Smooth muscle cell of bladder (primary cell): ENCODE results near the gene PRSS57. TPM values are rescaled to one million over a fixed set of nuclear protein-coding genes. Genes with fewer than 3 reads are reported as not detected.

Experiments
- total RNA-seq: library from RNA; depleted of rRNA; stranded (reverse); fragments of >200 nt; gene quantifications from 2 replicates; pipeline ENCODE4 v1.2.3, GENCODE V29; 2014

PRSS57 gene
- not detected in 2 replicates for total RNA-seq

DNA sequence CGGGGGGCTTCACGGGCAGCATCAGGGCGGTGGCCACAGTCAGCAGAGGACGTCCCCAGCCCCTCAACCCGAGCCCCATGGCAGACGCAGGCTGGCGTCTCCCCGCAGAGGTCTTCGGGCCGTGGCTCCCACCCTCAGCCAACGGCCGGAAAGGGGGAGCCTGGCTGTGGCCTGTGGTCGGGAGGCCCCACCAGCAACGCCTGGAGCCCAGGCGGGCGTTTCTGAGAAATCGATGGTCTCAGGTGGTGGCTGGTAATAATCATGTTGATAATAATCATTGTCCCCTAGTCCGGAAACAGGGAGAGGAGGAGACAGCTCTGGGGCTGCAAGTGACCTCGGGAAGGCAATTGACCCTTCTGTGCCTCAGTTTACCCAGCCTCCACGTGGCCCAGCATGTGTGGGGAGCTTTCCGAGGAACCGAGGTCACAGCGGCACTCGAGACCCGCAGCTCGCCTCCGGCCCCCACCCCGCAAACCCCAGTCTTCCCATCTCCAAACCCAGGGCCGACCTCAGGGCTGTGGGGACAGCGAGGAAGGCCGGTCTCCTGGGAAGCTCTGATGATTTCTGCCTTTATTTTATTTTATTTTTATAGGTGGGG is at the start of gene PRSS57:
Gene PRSS57 (minus strand): TSS at position 101 of the 598 bp plus-strand sequence. CDS start 22 bp downstream, at position 79.

DNA sequence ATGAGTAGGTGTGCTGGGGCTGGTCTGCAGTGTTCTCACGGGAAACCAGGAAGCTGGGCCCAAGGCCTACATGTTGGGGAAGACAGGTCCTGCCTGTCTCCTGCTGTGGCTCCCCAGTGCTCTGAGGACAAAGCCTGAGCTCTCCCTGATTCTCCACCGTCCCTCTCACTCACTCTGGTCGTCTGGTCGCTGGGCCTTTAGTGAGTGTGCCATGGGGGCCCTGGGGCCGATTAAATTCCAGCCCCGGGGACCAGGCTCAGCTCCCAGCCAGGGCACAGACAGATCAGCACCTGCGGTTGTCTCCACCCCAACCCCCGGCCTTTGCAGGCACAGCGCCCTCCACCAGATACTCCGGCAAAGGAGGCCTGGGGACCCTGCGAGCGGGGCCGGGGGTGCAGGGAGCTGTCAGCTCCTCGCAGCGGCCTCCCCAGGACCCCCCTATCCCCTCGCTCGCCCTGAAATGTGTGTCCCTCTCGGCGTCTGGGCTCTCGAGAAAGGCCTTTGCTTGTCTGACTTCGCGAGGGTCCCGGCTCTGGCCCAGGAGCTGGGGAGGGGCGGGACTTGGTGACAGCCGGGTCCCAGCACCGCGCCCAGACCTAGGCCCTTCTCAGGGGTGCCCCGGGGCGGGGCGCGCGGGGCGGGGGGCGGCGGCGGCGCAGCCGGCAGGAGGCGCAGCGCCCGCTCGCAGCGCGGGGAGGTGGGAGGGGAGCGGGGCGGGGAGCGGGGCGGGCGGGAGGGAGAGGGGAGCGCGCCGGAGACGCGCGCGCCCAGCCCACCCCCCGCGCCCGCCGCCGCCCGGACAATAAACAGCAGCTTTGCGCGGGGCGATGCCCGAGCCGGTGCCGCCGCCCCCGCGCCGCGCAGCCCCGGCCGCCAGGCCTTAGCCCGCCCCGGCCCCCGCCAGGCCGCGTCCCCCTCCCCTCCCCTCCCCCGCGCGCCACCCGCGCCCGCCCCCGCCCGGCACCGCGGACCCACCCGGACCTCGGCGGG is 13.2 kb upstream of the PRSS57 start, which contains the start of gene PALM:
Gene PALM (plus strand): TSS at position 782 of the 990 bp plus-strand sequence. CDS start 212 bp downstream, outside the sequence.

DNA sequence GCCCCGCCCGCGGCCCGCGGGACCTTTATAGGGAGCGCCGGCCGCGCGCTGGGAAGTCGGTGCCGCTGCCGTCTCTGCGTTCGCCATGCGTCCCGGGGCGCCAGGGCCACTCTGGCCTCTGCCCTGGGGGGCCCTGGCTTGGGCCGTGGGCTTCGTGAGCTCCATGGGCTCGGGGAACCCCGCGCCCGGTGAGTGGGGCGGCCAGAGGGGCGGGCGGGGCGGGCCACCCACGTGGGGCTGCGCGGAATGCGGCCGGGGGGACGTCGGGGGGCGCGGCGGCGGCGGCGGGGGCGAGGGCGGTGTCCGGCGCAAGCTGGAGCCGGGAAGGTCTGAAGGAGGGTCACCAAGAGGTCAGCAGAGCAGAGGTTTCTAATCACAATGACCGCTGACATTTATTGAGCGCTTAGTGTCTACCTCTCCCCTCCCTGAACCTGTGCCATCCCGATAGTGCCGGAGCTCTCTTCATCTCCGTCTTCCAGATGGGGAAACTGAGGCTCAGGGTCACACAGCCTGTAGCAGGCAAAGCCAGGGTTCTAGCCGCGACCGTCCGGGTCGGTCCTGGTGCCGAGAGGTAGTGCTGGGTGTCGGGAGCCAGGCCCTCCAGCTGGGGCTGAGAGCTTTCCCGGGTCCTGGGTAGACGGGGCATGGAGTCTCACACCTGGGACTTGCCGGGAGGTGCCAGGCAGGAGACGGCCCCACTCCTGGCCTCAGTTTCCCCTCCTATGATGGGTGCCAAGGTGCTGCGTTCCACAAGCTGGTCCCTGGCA is 18.7 kb downstream of the PRSS57 start, which contains the start of gene FSTL3:
Gene FSTL3 (plus strand): TSS at position 54 of the 767 bp plus-strand sequence. CDS start 32 bp downstream, at position 86.

DNA sequence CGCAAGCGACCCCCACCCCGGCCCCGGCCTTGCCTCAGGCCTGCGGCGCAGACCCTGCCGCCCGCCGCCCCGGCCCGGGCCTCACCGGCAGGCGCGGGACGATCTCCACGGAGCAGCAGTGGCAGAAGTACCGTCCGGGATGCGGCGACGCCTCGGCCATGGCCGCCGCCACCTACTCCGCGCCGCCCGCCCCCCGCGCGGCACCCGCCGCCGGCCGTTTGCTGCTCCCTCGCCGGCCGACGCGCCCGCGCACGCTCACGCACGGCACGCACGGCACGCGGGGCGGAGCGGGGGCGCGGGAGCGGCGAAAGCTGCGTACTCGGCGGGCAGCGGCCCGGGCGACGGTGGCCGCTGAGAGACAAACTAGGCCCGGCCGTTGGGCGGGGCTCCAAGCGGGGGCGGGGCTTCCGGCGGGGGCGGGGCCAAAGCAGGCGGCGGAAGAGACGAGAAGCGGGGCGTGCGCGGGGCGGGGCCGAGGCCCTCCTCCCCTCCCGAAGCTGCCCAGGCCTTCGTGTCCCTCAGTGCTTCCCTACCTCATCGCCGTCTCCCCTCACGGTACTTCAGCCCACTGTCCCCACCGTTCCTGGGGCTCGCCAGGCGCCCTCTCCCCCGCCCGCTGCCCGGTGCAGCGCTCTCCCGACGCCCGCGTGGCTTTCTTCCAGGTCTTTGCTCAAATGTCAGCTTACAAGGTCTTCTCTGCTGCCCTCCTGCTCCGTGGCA is 32.1 kb downstream of the PRSS57 start, which contains the start of gene RNF126:
Gene RNF126 (minus strand): TSS at position 253 of the 720 bp plus-strand sequence. CDS start 93 bp downstream, at position 160.

DNA sequence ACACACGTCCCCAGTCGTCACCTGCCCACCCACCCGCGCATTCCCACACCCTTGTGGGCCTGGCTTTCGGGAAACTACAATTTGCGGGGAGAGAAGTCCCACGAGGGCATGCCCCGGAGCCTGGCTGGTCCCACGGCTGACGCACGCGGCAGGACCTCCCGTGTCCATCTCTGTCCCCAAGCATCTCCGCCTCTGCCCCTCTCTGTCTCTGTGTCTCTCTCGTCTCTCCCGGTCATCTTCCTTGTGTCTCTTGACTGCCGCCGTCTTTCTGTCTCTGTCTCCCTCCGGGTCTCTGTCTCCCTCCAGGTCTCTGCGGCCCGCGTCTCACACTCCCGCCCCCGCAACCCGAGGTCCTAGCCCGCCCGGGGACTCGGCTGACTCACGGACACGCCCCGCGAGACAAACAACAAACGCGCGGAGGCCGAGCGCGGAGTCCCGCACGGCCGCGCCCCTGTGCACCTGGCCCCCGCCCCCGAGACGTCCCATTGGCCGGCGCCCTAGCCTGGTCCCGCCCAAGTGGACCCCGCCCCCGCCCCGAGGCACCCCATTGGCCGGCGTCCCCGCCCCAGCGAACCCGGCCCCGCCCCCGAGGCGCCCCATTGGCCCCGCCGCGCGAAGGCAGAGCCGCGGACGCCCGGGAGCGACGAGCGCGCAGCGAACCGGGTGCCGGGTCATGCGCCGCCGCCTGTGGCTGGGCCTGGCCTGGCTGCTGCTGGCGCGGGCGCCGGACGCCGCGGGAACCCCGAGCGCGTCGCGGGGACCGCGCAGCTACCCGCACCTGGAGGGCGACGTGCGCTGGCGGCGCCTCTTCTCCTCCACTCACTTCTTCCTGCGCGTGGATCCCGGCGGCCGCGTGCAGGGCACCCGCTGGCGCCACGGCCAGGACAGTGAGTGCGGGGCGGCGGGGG is 55.7 kb downstream of the PRSS57 start, which contains the start of gene FGF22:
Gene FGF22 (plus strand): TSS at position 627 of the 908 bp plus-strand sequence. CDS start 47 bp downstream, at position 674.

Other genes starting within 250 kb of the PRSS57 start
- 1.1 and 1.3 TPM in 2 replicates for gene SHC2, start 234.4 kb downstream of the PRSS57 start, total RNA-seq
- gene MADCAM1, start 199.0 kb downstream of the PRSS57 start, total RNA-seq: 0.14 and 0.28 TPM in 2 replicates
- gene TPGS1, start 188.0 kb downstream of the PRSS57 start, total RNA-seq: 30.2 and 31.9 TPM in 2 replicates
- 69.8 and 75.4 TPM in 2 replicates for gene CDC34, start 163.7 kb downstream of the PRSS57 start, total RNA-seq
- 0.28 TPM in 1 of 2 replicates, not detected in the other for gene GZMM, start 151.4 kb downstream of the PRSS57 start, total RNA-seq
- gene BSG, start 122.9 kb downstream of the PRSS57 start, total RNA-seq: 296 and 318 TPM in 2 replicates
- gene HCN2, start 105.6 kb downstream of the PRSS57 start, total RNA-seq: 0.71 and 1.3 TPM in 2 replicates
- 15.2 and 19.7 TPM in 2 replicates for gene POLRMT, start 61.9 kb downstream of the PRSS57 start, total RNA-seq
- gene FGF22, start 55.6 kb downstream of the PRSS57 start, total RNA-seq: under 0.01 and 0.09 TPM in 2 replicates
- 15.1 and 15.2 TPM in 2 replicates for gene RNF126, start 32.2 kb downstream of the PRSS57 start, total RNA-seq
- 43.2 and 92.6 TPM in 2 replicates for gene FSTL3, start 19.1 kb downstream of the PRSS57 start, total RNA-seq
- 4.8 and 15.6 TPM in 2 replicates for gene PALM, start 13.5 kb upstream of the PRSS57 start, total RNA-seq
- gene MISP, start 55.7 kb upstream of the PRSS57 start, total RNA-seq: 0.18 and 0.28 TPM in 2 replicates
- 65.2 and 67.6 TPM in 2 replicates for gene PTBP1, start 102.0 kb upstream of the PRSS57 start, total RNA-seq
- gene PLPPR3, start 126.5 kb upstream of the PRSS57 start, total RNA-seq: 0.57 and 1.1 TPM in 2 replicates
- 0.18 TPM in 1 of 2 replicates, not detected in the other for gene AZU1, start 132.4 kb upstream of the PRSS57 start, total RNA-seq
- gene PRTN3, start 145.5 kb upstream of the PRSS57 start, total RNA-seq: not detected in 2 replicates
- 0.46 and 0.85 TPM in 2 replicates for gene ELANE, start 156.9 kb upstream of the PRSS57 start, total RNA-seq
- gene CFD, start 164.2 kb upstream of the PRSS57 start, total RNA-seq: 61.8 and 93.7 TPM in 2 replicates
- 16.4 and 21.4 TPM in 2 replicates for gene MED16, start 197.7 kb upstream of the PRSS57 start, total RNA-seq
- not detected in 2 replicates for gene RNU6-9, start 198.0 kb upstream of the PRSS57 start, total RNA-seq
- gene R3HDM4, start 217.8 kb upstream of the PRSS57 start, total RNA-seq: 18.1 and 18.3 TPM in 2 replicates
- gene KISS1R, start 221.9 kb upstream of the PRSS57 start, total RNA-seq: under 0.01 TPM in 1 of 2 replicates, not detected in the other
- gene ARID3A, start 230.6 kb upstream of the PRSS57 start, total RNA-seq: 16.9 and 22.2 TPM in 2 replicates